NCI-H510A (cell line): ENCODE results near the gene GAS7.

Experiments used
- DNase-seq: peaks from one replicate; lab custom pipeline; 2025; lab: John Stamatoyannopoulos, UW

GAS7 gene

DNA sequence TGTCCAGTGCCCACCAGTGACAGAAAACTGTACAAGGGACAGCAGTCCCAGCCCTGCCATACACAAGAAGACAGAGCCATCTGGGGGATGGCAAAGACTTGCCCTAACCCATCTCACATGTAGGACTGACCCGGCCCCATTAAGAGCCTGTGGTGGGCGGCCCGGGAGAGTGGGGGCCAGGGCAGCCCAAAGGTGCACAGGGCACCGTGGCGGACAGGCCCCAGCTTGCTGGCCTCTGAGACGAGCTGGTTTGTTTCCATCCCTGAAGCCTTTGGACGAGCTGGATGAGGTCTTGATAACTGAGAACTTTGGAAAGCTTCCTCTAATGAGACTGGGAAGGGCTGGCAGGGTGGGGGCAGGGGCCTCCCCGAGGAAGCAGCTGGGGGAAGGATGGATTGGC lies 282.3 kb downstream of the GAS7 start:
- no peak for DNase-seq

DNA sequence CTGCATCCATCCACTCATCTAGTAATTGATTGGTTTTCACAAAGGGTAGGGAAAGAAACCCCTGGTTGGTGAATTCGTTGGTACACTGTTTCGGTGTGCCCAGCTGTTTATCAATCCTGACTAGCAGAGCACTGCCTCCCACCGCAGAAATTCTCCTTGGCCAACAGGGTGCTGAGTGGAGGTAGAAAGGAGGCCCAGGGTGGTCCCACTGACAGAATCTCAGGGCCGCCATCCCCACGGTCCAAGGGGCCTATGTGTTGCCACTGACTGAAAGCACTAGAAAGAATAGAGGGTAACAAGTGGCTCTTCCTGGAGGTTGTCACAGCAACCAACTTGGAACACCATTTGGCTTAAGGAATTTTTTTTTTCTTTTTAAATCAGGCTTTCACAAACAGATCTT lies 284.9 kb downstream of the GAS7 start:
- DNase-seq: no peak

DNA sequence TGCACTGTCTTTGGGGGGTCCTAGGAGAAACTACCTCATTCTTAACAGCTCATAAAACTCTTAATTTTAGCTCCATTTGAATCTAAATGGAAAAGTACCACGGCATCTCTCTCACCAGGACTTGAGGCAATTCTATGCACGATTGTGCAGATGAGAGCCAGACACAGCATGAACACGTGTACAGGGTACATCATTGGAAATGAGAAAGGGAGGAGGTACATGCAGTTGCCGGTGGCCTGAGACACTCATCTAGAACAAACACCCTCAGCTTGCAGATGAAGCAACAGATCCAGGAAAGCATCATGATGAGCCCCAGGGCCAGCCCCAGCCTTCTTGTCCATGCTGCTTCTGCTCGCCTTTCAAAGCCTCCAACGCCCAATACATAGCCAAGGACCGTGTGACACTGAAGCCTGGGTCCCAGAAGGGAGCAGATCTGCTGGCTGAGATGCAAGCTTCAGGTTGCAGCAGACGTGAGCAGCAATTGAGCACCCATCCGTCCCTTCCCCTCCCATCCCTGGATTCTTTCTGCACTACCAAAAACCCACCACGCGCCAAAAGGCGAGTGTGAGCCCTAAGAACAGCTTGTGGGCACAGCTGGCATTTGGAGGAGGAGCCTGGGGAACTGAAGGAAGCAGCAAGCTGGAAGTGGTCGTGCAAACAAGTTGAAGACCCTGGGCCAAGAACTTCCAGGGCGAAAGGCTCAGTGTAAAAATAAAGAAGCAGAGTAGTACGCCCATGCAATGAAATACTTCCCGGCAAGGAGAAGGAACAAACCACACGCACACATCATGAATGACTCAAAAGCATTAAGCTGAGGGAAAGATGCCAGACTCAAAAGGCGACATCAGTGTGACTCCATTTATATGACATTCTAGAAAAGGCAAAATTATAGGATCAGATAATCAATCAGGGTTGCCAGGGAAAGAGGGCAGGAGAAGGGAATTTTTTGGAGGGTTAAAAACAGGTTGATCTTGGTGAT lies 286.0 kb downstream of the GAS7 start:
- DNase-seq: no peak

DNA sequence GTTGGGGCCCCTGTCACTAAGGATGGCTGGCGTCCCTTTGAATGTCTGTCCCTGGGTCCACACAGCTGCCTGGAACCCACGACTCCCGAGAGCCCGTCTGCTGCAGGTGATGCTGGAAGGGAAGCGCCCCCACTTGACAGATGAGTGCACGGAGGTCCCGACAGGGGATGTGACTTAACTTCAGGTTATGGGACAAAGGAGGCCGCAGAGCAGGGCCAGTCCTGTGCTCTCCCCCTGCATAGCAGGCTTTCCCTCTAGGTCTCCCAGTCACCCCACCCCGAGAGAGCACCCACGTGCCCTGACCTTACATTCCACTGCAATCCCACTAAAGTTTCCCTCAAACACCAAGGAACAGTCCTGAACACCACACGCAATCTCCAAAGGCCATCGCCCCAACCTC lies 287.3 kb downstream of the GAS7 start:
- DNase-seq: no peak

DNA sequence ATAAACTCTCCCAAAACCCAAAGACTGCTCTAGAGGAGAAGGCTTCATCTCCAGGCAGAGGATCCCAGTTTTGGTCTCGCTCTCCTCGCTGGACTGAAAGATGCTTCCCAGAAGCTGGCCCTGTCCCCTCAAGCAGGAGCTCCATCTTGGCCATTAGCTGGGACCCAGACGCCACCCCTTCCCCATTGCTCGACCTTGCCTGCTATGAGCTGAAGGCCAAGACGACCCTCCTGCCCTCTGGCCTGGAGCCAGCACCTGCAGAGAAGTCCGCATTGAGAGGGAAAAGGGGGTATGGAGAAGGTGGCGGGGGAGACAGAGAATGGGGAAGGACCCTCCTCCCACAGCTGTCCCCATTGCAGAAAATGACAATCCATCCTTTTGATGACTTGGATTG lies 289.8 kb downstream of the GAS7 start:
- no peak for DNase-seq

DNA sequence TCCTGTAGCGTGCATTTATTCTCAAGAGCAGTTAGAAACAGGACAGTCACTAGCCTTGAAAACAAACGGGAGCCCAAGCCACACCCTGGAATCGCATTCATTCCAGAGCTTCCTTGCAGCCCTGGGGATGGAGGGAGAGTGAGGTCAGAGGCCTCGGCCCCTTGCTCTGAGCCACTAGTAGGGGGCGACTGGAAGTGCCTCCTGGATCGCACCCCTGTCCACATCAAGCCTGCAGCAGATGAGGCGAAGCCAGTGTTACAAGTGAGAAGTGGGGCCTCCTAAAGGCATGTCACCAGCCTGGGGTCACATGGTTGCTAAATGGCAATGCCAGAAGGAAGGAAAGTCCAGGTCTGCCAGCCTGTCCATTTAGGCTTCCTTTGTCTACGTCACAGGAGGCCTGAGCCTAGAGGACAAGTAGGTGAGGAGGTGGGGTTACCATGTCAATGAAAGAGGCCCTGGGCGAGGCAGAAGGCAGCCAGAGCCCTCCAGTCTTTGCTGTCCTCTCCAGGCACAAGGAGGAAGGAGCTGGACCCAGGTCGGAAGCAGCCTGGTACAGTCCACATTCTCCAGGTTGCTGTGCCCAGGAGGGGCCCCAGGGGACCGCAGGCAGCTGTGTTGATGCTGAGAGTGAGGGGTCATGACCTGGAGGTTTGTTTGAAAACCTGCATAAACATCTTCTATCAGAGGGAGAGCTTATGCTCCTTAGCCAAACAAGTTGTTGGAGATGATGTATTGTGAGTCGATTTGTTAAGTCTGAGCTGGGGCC lies 290.3 kb downstream of the GAS7 start:
- DNase-seq: no peak

DNA sequence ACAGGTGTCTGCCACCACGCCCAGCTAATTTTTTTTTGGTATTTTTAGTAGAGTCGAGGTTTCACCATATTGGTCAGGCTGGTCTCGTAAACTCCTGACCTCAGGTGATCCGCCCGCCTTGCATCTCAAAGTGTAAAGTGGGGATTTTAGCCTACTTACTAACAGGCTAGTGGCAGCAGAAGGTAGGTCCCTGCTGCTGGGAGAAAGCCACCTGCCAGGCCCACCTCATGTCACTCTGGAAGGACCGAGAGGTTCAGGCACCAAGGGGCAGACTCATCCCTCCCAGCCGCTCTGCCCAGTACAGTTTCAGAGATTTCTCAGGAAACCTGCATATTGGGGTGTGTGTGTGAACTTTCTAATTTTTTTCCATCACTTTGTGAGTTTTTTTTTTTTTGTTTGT lies 291.3 kb downstream of the GAS7 start:
- DNase-seq: no peak

DNA sequence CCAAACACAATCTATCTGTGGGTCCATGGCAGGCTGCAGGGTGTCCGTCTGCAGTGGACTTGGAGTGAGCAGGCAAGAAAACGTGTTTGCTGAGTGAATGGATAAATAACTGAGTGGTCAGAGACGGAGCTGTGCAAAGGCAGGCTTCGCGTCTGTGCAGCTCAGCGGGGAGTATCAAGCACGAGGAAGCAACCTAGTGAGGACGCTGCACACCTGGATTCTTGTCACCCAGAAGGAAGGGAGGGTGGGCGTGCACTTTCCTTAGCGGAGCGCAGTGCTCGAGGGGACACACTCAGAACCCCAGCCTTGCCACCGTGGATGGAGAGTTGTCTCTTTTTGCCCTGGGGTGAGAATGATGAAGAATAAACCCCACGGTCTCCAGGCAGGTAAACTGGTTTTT lies 291.8 kb downstream of the GAS7 start:
- DNase-seq: no peak

DNA sequence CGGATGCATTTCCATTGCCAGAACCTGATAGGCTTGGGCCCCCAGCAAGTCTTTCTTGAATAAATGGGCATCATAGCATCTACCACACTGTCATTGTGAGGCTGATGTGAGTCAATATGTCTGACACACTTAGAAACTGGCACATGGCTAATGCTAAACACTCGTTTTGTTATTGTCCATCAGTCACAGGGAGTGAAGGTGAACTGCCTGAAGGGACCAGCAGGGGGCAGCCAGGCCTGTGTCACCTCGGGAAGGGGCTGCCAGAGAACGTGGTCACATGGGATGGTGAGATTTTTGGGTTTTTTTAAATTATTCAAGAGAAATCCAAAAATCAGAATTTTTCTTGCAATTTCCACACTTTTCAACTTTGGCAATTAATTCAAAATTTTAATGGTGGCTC lies 292.5 kb downstream of the GAS7 start:
- no peak for DNase-seq

DNA sequence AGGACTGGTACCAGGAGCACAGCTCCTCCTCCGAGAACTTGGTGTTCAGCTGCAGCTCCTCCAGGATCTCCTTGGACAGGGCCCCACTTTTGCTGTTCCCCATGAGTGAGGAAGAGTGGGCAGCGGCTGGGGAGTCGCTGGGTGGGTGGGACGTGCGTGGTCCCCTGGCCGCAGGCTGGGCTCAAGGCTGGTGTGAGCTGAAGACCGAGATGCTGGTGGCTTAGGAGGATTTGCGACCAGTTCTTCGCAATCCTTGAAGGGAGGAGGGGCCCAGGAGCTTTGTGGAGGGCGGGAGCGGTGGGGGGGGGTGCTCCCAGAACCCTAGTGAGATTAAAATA lies 293.4 kb downstream of the GAS7 start, which contains the start of gene RCVRN:
Gene RCVRN (minus strand): TSS at position 194 of the 338 bp plus-strand sequence. CDS start 91 bp downstream, at position 103.
- DNase-seq: no peak

DNA sequence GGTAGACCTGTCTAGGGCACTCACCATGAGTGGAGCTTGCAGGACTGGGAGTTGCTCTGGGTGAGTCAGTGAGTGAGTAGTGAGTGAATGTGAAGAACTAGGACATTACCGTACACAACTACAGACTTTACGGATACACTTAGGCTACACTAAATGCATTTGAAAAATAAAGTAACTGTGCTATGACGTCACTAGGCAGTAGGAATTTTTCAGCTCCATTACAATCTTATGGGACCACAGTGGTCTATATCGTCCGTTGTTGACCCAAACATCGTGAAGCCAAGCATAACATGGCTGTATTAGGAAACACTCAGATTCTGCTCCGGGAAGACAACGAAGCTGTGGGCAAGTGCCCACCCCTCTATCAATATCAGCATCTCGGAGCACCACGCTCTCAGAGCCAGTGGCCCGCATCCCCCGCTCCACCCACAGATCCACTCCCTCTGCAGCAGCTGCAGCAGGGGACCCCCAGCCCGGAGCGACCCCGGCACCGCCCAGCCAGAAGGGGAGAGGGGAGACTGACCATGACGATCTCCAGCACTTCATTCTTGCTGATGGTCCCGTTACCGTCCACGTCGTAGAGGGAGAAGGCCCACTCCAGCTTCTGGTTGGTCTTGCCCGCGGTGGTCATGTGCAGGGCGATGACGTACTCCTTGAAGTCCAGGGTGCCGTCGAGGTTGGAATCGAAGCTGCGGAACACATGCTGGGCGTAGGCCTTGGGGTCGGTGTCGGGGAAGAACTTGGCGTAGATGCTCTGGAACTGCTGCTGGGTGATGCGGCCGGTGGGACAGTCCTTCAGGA lies 293.9 kb downstream of the GAS7 start:
- DNase-seq: no peak

DNA sequence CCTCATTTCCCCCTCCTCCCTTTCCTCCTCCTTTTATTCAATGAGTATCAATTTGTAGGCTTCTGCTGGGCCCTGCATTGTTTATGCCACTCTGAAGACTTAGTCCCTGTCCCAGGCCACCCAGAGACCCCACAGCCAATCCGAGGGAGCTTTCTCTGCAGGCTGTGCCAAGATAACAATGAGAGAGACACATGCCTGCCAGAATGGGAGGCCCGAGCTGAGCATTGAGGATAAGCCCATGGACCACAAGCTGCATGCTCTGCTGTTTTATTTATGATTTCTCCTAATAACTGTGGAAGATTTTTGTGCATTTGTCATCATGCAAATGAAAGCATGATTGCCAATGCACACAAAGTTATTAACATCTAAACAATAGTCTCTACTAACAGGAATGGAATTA lies 296.3 kb downstream of the GAS7 start:
- no peak for DNase-seq

DNA sequence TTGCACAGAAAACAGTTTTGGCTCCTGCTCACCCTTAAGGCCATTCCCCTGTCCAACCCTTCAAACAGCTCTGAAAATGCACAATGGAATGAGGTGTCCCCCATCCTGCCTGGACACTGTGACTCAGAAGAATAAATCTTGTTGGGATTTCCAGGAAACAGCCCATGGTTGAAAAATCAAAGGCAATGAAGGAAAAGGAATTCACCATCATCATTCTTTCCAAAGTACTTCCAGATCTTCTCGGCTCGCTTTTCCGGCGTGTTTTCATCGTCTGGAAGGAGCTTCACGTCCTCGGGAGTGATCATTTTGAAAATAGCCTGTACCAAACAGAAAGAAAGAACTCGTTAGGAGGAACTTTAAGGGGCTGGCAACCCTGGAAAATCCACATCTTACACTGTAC lies 297.6 kb downstream of the GAS7 start:
- DNase-seq: no peak

DNA sequence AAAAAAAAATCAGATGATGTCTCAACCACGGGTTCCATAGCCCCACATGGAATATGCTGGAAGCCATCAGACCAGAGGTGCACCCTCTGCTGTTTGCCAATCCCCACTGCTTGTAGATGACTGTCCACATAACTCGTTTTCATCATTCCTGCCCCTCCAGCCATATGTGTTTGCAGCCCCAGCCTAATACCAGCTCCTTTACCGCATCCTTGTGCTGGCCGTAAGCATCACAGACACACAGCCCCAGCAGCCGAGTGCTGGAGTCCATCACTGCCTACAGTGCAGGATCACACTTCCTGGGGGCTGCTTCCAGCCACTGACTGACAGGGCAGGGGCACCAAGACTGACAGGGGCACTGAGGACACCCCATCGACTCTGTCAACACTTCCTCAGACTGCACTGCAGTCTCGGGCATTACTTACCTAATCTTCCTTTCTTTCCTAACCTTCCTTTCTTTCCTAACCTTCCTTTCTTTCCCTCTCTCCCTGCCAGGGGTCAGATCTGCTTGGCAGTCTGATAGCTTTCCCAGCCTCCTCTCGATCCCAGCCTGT lies 298.3 kb downstream of the GAS7 start:
- DNase-seq: no peak

DNA sequence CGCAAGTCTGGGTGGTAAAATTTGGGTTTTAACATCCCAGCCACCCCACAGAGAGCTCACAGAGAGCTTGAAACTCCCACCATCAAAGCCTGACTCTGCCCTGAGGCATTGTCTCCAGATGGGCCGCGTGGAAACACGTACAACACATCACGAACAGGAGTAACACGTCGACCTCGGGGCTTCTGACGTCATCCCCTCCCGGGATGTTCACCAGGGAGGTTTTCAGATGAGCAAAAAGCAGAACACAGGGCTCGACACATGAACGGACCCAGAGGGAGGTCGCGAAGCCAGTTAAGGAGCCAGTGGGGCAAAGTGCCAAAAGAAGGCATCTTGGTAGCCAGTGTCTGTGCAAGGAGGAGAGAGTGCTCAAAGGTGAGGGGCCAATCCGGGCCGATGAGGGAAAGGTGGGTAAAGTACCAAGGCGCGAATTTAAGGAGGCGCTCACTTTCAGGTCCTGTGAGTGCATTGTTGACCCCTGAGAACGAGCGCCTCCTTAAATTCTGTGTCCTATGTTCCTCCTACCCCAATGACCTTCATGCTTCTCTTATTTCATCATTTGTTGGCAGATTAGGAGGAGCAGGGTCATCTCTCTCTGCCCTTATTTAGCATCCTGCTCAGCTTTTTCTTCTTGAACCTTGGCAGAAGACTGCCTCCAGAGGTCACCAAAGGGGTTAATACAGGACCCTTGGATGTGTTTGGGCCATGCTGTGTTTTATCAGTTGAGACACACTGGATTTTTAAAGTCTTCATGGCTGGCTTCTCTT lies 298.9 kb downstream of the GAS7 start:
- DNase-seq: no peak

DNA sequence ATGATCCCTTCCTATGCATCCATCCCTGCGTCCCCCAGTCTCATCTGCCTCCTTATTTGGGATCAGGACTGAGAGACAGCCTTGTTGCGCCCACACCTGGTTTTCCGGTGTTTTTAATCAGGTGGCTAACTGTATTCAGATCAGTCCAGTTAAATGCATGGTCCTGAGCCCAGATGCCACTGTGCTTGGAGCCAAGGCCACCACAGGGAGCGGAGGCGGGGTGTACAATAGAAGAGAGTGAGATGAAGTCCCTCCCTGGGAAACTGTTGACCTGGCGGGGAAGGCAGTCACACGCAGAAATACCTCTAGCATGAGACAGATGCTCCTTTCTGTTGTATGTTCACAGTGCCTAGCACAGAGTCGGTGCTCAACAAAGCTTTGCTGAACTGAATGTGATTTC lies 299.6 kb downstream of the GAS7 start:
- no peak for DNase-seq

DNA sequence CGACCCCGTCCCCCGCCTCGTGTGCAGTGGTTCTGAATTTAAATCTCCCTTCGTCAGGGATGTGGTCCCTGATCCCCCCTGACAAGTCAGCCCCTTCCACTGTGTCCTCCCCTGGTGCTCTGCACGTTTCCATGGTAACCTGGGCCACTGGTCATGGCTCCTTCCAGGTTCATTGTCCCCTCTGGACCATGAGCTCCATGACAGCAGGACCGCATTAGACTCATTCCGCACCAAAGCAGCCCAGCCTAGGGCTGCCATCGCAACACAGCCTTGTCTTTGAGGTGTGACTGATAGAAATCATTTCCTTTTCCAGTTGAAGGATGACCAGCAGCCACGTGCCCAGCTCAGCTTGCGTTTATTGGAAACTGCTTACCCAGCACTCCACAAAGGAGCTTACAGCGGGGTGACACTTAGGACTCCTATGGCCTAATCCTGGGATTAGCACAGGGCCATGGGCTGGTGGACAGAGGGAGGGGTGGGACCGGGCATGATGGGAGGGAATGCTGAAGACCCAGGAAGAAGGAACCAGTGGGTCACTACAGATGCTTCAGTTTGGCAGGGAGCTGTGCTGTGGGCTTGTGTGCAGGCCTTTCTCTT lies 300.9 kb downstream of the GAS7 start:
- no peak for DNase-seq

DNA sequence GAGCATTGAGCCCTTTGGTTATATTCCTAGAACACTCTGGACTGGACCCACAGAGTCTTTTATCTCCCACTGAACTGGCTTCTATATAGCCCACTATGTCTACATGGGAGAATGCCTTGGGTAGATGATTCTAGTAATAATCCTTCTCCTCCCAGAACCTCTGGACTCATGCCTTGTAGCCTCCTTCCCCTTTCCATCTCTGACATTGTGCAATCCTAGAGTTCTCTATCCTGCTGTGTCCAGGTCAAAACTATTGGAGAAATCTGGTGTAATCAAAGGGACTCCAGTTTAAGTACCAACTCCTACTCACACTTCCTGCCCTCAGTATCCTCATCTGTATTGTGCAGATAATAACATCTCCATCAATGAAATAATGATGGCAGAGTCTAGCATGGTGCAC lies 302.5 kb downstream of the GAS7 start:
- DNase-seq: no peak

DNA sequence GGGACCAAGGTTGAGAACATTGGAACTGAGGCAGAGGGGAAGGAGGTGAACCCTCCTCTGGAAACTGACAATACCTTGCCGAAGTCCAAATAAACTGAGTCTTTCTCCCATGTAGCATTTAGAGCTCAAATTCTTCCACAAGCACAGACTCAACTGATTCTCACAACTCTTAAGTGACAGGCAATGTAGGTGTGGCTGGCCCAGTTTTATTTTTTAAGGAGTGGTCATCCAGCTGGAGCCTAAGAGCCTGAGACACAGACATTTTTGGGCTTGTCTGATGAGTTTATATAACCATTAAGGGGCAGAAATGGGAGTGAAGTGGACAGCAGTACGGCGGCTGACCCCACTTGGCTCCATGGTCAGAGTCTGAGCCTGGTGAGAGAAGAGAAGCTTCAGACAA lies 304.2 kb downstream of the GAS7 start:
- no peak for DNase-seq

DNA sequence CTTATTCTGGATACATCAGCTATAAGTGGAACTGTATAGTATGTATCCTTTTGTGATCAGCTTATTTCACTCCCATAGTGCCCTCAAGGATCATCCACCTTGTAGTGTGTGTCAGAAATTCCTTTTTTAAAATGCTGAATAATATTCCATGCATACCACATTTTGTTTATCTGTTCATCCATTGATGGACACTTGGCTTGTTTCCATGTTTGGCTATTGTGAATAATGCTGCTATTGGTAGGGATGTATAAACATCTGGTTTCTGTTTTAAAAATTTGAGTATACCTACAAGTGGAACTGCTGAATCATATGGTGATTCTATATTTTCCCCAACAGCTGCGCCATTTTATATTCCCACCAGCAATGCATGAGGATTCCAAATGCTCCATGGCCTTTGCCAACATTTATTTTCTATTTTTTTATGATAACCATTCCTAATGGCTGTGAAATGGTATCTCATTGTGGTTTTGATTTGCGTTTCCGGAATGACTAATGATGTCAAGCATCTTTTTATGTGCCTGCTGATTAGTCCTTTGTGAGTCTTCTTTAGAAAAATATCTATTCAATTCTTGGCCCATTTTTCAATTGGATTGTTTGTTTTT lies 304.9 kb downstream of the GAS7 start:
- no peak for DNase-seq

DNA sequence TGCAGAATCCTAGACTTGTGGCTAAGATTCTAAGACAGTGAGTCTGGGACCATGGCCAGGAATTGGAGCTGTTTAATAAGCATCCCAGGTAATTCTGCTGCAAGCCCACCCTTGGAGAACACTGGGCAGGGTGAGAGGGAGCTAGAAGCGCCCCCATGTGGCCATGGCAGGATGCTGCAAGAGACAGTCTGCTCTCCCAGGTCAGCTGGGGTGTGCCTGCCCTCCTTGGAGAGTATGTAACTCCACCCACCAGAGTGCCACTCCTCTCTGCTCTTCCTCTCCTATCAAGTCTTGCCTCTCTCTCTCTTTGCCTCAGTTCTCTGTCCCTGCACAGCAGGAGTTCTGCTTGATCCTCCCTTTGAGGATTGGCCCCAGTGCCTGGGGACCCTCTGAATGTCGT lies 308.3 kb downstream of the GAS7 start:
- no peak for DNase-seq
